Aorta (tissue), 5 donors: ENCODE data around the gene ADAMTS6. TPM values are rescaled to one million over a fixed set of nuclear protein-coding genes. Genes with fewer than 3 reads are reported as not detected.

Experiments used
- ATAC-seq: fragments of 200-7000 bp; cut with Tn5 transposase; one replicate; pipeline ENCODE4 v1.9.1; 2022; ENCODE audit warnings: moderate library complexity; ENCODE audit not compliant: low FRiP score
- DNase-seq, 2 donors: peaks; one replicate each; pipeline ENCODE4 v3.0.0-alpha.2; 2020
- H3K27ac ChIP-seq, 2 donors: one replicate each; pipeline ENCODE4 v1.5.1; 2013; ENCODE audit warnings: low read length in 2 of 2, mild to moderate bottlenecking in 2 of 2, moderate library complexity in 2 of 2, control low read depth in 1 of 2, inconsistent platforms in 1 of 2, low read depth in 1 of 2
- H3K27me3 ChIP-seq, 2 donors: one replicate each; pipeline ENCODE4 v1.6.1; 2013; ENCODE audit warnings: control low read depth in 1 of 2, low read length in 1 of 2, mild to moderate bottlenecking in 1 of 2, moderate library complexity in 1 of 2; ENCODE audit not compliant: insufficient read depth in 2 of 2, control insufficient read depth in 1 of 2
- H3K36me3 ChIP-seq, 2 donors: one replicate each; pipeline ENCODE4 v1.6.1; 2013; ENCODE audit warnings: control low read depth in 1 of 2, low read length in 1 of 2, mild to moderate bottlenecking in 1 of 2; ENCODE audit not compliant: insufficient read depth in 2 of 2, control insufficient read depth in 1 of 2
- H3K4me1 ChIP-seq, 2 donors: one replicate each; pipeline ENCODE4 v1.6.1; 2013; ENCODE audit warnings: low read length in 2 of 2, control low read depth in 1 of 2, mild to moderate bottlenecking in 1 of 2, moderate library complexity in 1 of 2; ENCODE audit not compliant: insufficient read depth in 2 of 2, control insufficient read depth in 1 of 2
- H3K4me3 ChIP-seq, 2 donors: one replicate each; pipeline ENCODE4 v1.5.1; 2013; ENCODE audit warnings: low read length in 2 of 2, control low read depth in 1 of 2, mild to moderate bottlenecking in 1 of 2
- H3K9me3 ChIP-seq: one replicate; pipeline ENCODE4 v1.6.1; 2013; ENCODE audit warnings: mild to moderate bottlenecking, low read length; ENCODE audit not compliant: control insufficient read depth
- WGBS, 2 donors: extraction: QIAGEN DNeasy Blood & Tissue Kit; methylation state at CpG; one replicate each; pipeline ENCODE4 v1.1.7; 2013; 5-methylcytosine and 5-hydroxymethylcytosine counted together
- intact Hi-C, 2 donors: fragments of 100-400 bp; cut with DNase I; formaldehyde crosslinking; loops; one replicate each; pipeline versions ENCODE4 v1.14.2 to v1.15.0; 2022
- polyA plus RNA-seq, 2 donors: library from polyadenylated mRNA; stranded (reverse); fragments of 200-250 nt; gene quantifications; one replicate each; pipeline ENCODE4 v1.2.3, GENCODE V29; 2013
- total RNA-seq, 2 donors: library from RNA; stranded (reverse); fragmentation: NEBNext Ultra II Directional; extraction: Animal tissue kit (Norgen Biotek cat#: 25700); gene quantifications; one replicate each; pipeline ENCODE4 v1.2.1, GENCODE V29; 2021
- donor health status: healthy with polysubstance abuse.
- donor health status: Bipolar disorder and iron deficiency.
- donor health status: DM: no; HTN: no; CAD: no.
- donor health status: DM: no; HTN: no; CAD: no.
- donor health status: DM: yes; HTN: yes; CAD: no.

The ADAMTS6 gene
- total and polyA plus RNA-seq, 4 donors: 0.31 to 11.5 (median 4.3) TPM

GRCh38 chr5:65307088-65307487 is 174.6 kb downstream of the ADAMTS6 start:
- H3K27ac ChIP-seq: no peak overlapping the region
- ATAC-seq: no peak
- no peak for DNase-seq
- WGBS, 2 donors: 93 to 95% methylated on average over 3 of the region's 3 CpGs
- H3K9me3 ChIP-seq: no peaks in the 10 kb centered on the region
- no peak overlapping the region for H3K4me3 ChIP-seq
- peaks cover 0 to 2% of the 10 kb centered on the region in 2 donors for H3K36me3 ChIP-seq
- H3K27me3 ChIP-seq: no peaks in the 10 kb centered on the region
- intact Hi-C loops: no loop called here
- peaks cover 0 to 2% of the 10 kb centered on the region in 2 donors for H3K4me1 ChIP-seq

GRCh38 chr5:65305913-65306312 is 175.8 kb downstream of the ADAMTS6 start:
- Histone ChIP-seq H3K9me3 (no peaks in the 10 kb centered on the region), H3K4me1 (peaks cover 0 to 2% of the 10 kb centered on the region in 2 donors), H3K36me3 (peaks cover 0 to 2% of the 10 kb centered on the region in 2 donors), H3K4me3 (no peak overlapping the region), H3K27me3 (no peaks in the 10 kb centered on the region), H3K27ac (no peak overlapping the region)
- WGBS, 2 donors: 66 to 69% methylated on average over 3 of the region's 3 CpGs
- intact Hi-C loops: no loop called here
- ATAC-seq (no peak), DNase-seq (no peak)

- H3K4me3 ChIP-seq: no peak overlapping the region
- no peaks in the 10 kb centered on the region for H3K9me3 ChIP-seq
- no peaks in the 10 kb centered on the region for H3K36me3 ChIP-seq
- intact Hi-C loops: no loop called here
- H3K4me1 ChIP-seq: no peaks in the 10 kb centered on the region
- DNase-seq: no peak
- whole genome bisulfite sequencing, 2 donors: 77 to 87% methylated on average over 3 of the region's 3 CpGs
- ATAC-seq: no peak
- no peak overlapping the region for H3K27ac ChIP-seq
- H3K27me3 ChIP-seq: no peaks in the 10 kb centered on the region
Measured at GRCh38 chr5:65299861-65300260, 181.9 kb downstream of the ADAMTS6 start.

GRCh38 chr5:65296067-65296466 is 185.7 kb downstream of the ADAMTS6 start:
- no peak overlapping the region for H3K4me3 ChIP-seq
- intact Hi-C loops: no loop called here
- H3K27me3 ChIP-seq: no peaks in the 10 kb centered on the region
- H3K9me3 ChIP-seq: no peaks in the 10 kb centered on the region
- WGBS, 2 donors: 91 to 98% methylated on average over 1 of the region's 1 CpG
- no peak for DNase-seq
- ATAC-seq: no peak
- no peaks in the 10 kb centered on the region for H3K36me3 ChIP-seq
- peaks cover 0 to 2% of the 10 kb centered on the region in 2 donors for H3K4me1 ChIP-seq
- no peak overlapping the region for H3K27ac ChIP-seq

GRCh38 chr5:65292196-65292595 is 189.5 kb downstream of the ADAMTS6 start:
- H3K27me3 ChIP-seq: no peaks in the 10 kb centered on the region
- no peaks in the 10 kb centered on the region for H3K36me3 ChIP-seq
- no peak overlapping the region for H3K4me3 ChIP-seq
- H3K4me1 ChIP-seq: peaks cover 0 to 2% of the 10 kb centered on the region in 2 donors
- no peak for DNase-seq
- ATAC-seq: no peak
- no peaks in the 10 kb centered on the region for H3K9me3 ChIP-seq
- intact Hi-C loops: no loop called here
- H3K27ac ChIP-seq: no peak overlapping the region

- Histone ChIP-seq H3K36me3 (no peaks in the 10 kb centered on the region), H3K9me3 (no peaks in the 10 kb centered on the region), H3K4me1 (peaks cover 0 to 2% of the 10 kb centered on the region in 2 donors), H3K4me3 (no peak overlapping the region), H3K27ac (no peak overlapping the region), H3K27me3 (no peaks in the 10 kb centered on the region)
- DNase-seq (no peak), ATAC-seq (no peak)
- WGBS, 2 donors: 92 to 98% methylated on average over 1 of the region's 1 CpG
- intact Hi-C loops: no loop called here
Measured at GRCh38 chr5:65290677-65291076, 191.0 kb downstream of the ADAMTS6 start.

GRCh38 chr5:65288657-65289056 is 193.1 kb downstream of the ADAMTS6 start:
- no peak overlapping the region for H3K27ac ChIP-seq
- WGBS, 2 donors: 96% methylated on average over 2 of the region's 2 CpGs
- no peak for DNase-seq
- no peaks in the 10 kb centered on the region for H3K9me3 ChIP-seq
- H3K27me3 ChIP-seq: no peaks in the 10 kb centered on the region
- ATAC-seq: no peak
- H3K4me1 ChIP-seq: peaks cover 0 to 2% of the 10 kb centered on the region in 2 donors
- H3K4me3 ChIP-seq: no peak overlapping the region
- intact Hi-C loops: no loop called here
- H3K36me3 ChIP-seq: no peaks in the 10 kb centered on the region

GRCh38 chr5:65279603-65280002 is 202.1 kb downstream of the ADAMTS6 start:
- intact Hi-C loops: no loop called here
- Histone ChIP-seq H3K4me1 (no peaks in the 10 kb centered on the region), H3K27ac (no peak overlapping the region), H3K9me3 (no peaks in the 10 kb centered on the region), H3K36me3 (no peaks in the 10 kb centered on the region), H3K4me3 (no peak overlapping the region), H3K27me3 (no peaks in the 10 kb centered on the region)
- 85 to 86% methylated on average over 2 of the region's 2 CpGs for whole genome bisulfite sequencing, 2 donors
- ATAC-seq (no peak), DNase-seq (no peak)

GRCh38 chr5:65276178-65276890 is 205.4 kb downstream of the ADAMTS6 start:
- intact Hi-C loops: no loop called here
- H3K9me3 ChIP-seq: no peaks in the 10 kb centered on the region
- H3K27ac ChIP-seq: no peak overlapping the region
- no peaks in the 10 kb centered on the region for H3K27me3 ChIP-seq
- 85 to 88% methylated on average over 1 of the region's 1 CpG for WGBS, 2 donors
- no peaks in the 10 kb centered on the region for H3K4me1 ChIP-seq
- no peak for DNase-seq
- ATAC-seq: no peak
- H3K4me3 ChIP-seq: no peak overlapping the region
- H3K36me3 ChIP-seq: no peaks in the 10 kb centered on the region
